ENCODE results near the gene AP1G2.

- no peak for TF ChIP-seq CTCF (IDR thresholded peaks at IDR 0.05)
- no peak for TF ChIP-seq ZFX (IDR thresholded peaks at IDR 0.05; ENCODE audit: borderline replicate concordance)
Observed at GRCh38 chr14:23571701-23572523, 4.3 kb upstream of the AP1G2 start.

Measured in 22Rv1 (cell line).